ENCODE data around the gene OR51B4.

DNA sequence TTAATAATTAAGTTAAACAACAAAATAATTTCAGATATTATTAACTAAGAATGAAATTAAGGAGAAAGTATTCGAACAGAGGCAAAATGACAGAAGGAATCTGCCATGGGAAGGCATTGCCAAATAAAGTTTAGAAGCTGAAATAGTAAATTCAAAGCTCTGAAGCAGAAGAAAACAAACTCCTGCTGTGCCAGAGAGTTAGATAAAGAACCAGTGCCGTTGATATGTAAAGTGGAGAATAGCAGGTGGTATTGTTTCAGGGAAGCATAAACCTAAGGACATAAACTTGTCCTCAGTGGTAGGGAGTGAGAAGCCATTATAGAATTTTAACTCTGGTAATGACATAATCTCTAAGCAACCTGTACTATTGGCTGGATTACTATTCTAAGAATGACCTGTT lies 44.5 kb downstream of the OR51B4 start:
- no peak for TF ChIP-seq EZH2phosphoT487 (IDR thresholded peaks at IDR 0.05; ENCODE audit: borderline replicate concordance)
- TF ChIP-seq CTCF (IDR thresholded peaks at IDR 0.05 in 2 of 3, conservative IDR thresholded peaks at IDR 0.05 in 1 of 3; ENCODE audit: borderline replicate concordance in 1 of 3, insufficient read depth in 1 of 3, low read depth in 2 of 3, low read length in 2 of 3), result no peak
- TF ChIP-seq EZH2 (IDR thresholded peaks at IDR 0.05), result no peak
- TF ChIP-seq JUND (IDR thresholded peaks at IDR 0.05), result no peak
- TF ChIP-seq EGR1 (IDR thresholded peaks at IDR 0.05; ENCODE audit: low read depth), result no peak
- TF ChIP-seq, protein P1, sequence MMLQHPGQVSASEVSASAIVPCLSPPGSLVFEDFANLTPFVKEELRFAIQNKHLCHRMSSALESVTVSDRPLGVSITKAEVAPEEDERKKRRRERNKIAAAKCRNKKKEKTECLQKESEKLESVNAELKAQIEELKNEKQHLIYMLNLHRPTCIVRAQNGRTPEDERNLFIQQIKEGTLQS (IDR thresholded peaks at IDR 0.05), result no peak
- TF ChIP-seq RAD21 (IDR thresholded peaks at IDR 0.05; ENCODE audit: low read depth), result no peak
- no peak for TF ChIP-seq POLR2AphosphoS5 (IDR thresholded peaks at IDR 0.05; ENCODE audit: low read depth, low read length)
- TF ChIP-seq POLR2A (IDR thresholded peaks at IDR 0.05; ENCODE audit: borderline replicate concordance, extremely low read depth, insufficient read depth, insufficient read length), result no peak
